ENCODE results near the gene PHF19. TPM values are rescaled to one million over a fixed set of nuclear protein-coding genes. Genes with fewer than 3 reads are reported as not detected.

PHF19 gene
- total RNA-seq, 4 donors from 2014 or later = 7.2 to 76.7 (median 20.6) TPM

DNA sequence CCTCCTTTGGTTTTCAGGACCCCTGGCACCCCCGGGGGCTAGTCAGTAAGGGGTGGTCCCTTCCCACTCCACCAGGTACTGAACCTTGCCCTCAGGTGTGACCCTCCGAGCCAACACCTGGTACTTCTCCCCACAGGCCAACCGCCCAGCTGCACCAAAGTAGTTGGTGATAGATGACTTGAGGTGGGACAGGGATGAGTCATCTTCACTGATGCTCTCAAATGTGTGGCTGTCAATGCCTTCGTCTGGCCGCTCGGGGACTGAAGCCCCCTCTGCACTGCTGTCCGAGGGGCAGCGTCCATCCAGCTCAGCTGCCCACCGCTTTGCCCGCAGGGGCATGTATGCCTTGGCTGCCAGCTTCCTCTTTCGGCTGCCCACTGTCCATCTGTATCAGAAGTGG is 19.1 kb downstream of the PHF19 start:
- no peak for TF ChIP-seq CTCF (IDR thresholded peaks at IDR 0.05)
- TF ChIP-seq POLR2A (IDR thresholded peaks at IDR 0.05) = no peak
- DNase-seq = no peak
- Histone ChIP-seq H3K27me3 (no peaks in the 10 kb centered on the region), H3K4me1 (no peaks in the 10 kb centered on the region), H3K9me3 (no peaks in the 10 kb centered on the region), H3K4me3 (no peak overlapping the region), H3K36me3 (peaks cover 0 to 38% (median 0%) of the 10 kb centered on the region in 3 donors), H3K27ac (no peak overlapping the region)

DNA sequence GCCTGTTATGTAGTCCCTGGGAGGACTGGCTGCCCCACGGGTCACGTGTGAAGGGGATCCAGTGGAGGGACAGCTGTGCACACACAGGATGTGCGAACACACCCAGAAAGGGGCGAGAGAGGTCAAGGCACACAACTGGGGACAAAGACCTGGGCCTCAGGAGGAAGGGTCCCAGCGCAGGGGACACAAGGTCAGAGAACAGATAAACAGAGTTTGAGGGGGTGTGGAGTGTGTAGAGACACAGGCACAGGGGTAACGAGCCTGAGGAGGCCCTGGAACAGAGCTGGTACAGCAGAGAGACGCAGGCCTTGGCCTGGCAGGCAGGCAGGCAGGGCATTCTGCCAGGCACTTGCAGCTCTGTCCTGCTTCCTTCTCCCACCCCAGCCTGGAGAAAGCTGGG is 19.5 kb downstream of the PHF19 start:
- Histone ChIP-seq H3K27me3 (no peaks in the 10 kb centered on the region), H3K4me3 (no peak overlapping the region), H3K36me3 (peaks cover 0 to 34% (median 0%) of the 10 kb centered on the region in 3 donors), H3K27ac (no peak overlapping the region), H3K9me3 (no peaks in the 10 kb centered on the region), H3K4me1 (no peaks in the 10 kb centered on the region)
- DNase-seq = no peak
- TF ChIP-seq POLR2A (IDR thresholded peaks at IDR 0.05) (no peak), CTCF (IDR thresholded peaks at IDR 0.05) (no peak)

DNA sequence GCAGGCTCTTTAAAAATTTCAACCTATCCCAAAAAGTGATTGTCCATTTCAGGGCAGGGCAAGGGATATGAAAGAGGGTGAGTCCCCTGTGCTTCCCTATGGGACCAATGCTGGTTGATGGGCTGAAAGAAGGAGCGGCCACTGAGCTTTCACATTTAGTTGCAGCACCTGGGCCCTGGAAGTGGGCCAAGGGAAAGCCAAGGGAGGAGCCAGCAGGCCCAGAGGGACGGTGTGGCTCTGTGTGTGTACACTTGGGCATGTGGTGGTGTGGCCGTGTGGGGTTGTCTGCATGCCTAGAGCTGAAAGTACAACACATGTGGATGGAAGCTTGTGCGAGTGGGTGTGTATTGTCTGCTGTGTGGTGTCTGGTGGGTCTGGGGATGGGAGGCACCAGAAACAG is 20.3 kb downstream of the PHF19 start:
- peaks cover 0 to 29% (median 0%) of the 10 kb centered on the region in 3 donors for H3K36me3 ChIP-seq

GRCh38 chr9:120855827-120856670 is 20.9 kb downstream of the PHF19 start:
- no peaks in the 10 kb centered on the region for H3K27me3 ChIP-seq
- H3K4me1 ChIP-seq = no peaks in the 10 kb centered on the region
- no peak for DNase-seq
- no peak overlapping the region for H3K4me3 ChIP-seq
- no peaks in the 10 kb centered on the region for H3K9me3 ChIP-seq
- peaks cover 0 to 33% (median 0%) of the 10 kb centered on the region in 3 donors for H3K36me3 ChIP-seq
- TF ChIP-seq CTCF (IDR thresholded peaks at IDR 0.05) = no peak
- no peak for TF ChIP-seq POLR2A (IDR thresholded peaks at IDR 0.05)
- H3K27ac ChIP-seq = no peak overlapping the region

More for the DNA sequence above, 20.3 kb downstream of the PHF19 start:
- no peaks in the 10 kb centered on the region for H3K27me3 ChIP-seq
- no peak overlapping the region for H3K27ac ChIP-seq
- DNase-seq = peak in 2 of 3 donors; percentile 74
- TF ChIP-seq CTCF (IDR thresholded peaks at IDR 0.05) (no peak), POLR2A (IDR thresholded peaks at IDR 0.05) (no peak)
- H3K4me3 ChIP-seq = no peak overlapping the region
- no peaks in the 10 kb centered on the region for H3K9me3 ChIP-seq
- H3K4me1 ChIP-seq = no peaks in the 10 kb centered on the region

GRCh38 chr9:120854596-120855327 is 22.2 kb downstream of the PHF19 start:
- H3K27me3 ChIP-seq = no peaks in the 10 kb centered on the region
- peaks cover 0 to 21% (median 0%) of the 10 kb centered on the region in 3 donors for H3K36me3 ChIP-seq
- H3K4me3 ChIP-seq = no peak overlapping the region

More at GRCh38 chr9:120854596-120855327, 22.2 kb downstream of the PHF19 start:
- Histone ChIP-seq H3K27ac (no peak overlapping the region), H3K4me1 (no peaks in the 10 kb centered on the region), H3K9me3 (no peaks in the 10 kb centered on the region)
- TF ChIP-seq POLR2A (IDR thresholded peaks at IDR 0.05) = no peak
- no peak for TF ChIP-seq CTCF (IDR thresholded peaks at IDR 0.05)
- DNase-seq = no peak

All from Peyer's patch (tissue), 4 donors.